Measurements from ENCODE around the gene ZNF507.
"Not testable (repeated sequence)": the region's sequence is repeated elsewhere in the genome, so short reads cannot be mapped to it uniquely, and the experiment has no call there.

Gene ZNF507

GRCh38 chr19:32367063-32367462 is 21.7 kb downstream of the ZNF507 start:
- no peak for DNase-seq (ENCODE audit: low read depth in 1 of 2, low spot score in 1 of 2)

- DNase-seq (ENCODE audit: low read depth in 1 of 2, low spot score in 1 of 2): no peak
Observed at GRCh38 chr19:32367948-32368536, 22.6 kb downstream of the ZNF507 start.

- no peak for DNase-seq (ENCODE audit: low read depth in 1 of 2, low spot score in 1 of 2)
Observed at GRCh38 chr19:32368787-32369186, 23.4 kb downstream of the ZNF507 start.

- DNase-seq (ENCODE audit: low read depth in 1 of 2, low spot score in 1 of 2): no peak
Observed at GRCh38 chr19:32372726-32373517, 27.5 kb downstream of the ZNF507 start.

- DNase-seq (ENCODE audit: low read depth in 1 of 2, low spot score in 1 of 2): no peak
Observed at GRCh38 chr19:32373585-32374295, 28.3 kb downstream of the ZNF507 start.

GRCh38 chr19:32374362-32374761 is 29.0 kb downstream of the ZNF507 start:
- not testable (repeated sequence) for DNase-seq (ENCODE audit: low read depth in 1 of 2, low spot score in 1 of 2)

- DNase-seq (ENCODE audit: low read depth in 1 of 2, low spot score in 1 of 2): not testable (repeated sequence)
Observed at GRCh38 chr19:32377088-32377487, 31.7 kb downstream of the ZNF507 start.

DNA sequence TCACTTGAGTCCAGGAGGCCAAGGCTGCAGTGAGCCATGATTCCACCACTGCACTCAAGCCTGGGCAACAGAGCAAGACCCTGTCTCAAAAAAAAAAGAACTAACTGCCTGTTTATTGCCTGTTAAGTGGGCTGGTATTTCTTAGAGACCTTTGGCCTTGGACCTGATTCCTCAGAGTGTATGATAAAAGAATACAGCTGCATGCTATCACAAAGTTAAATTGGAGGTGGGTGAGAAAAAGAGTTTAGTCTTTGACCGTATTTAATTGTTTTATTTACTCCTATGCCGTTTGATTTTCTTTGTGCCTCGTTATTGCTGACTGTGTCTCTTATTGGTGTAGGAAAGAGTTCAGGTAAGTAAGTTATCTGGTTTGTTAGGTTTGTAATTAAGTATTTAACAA is 34.9 kb downstream of the ZNF507 start:
- DNase-seq (ENCODE audit: low read depth in 1 of 2, low spot score in 1 of 2): no peak

DNA sequence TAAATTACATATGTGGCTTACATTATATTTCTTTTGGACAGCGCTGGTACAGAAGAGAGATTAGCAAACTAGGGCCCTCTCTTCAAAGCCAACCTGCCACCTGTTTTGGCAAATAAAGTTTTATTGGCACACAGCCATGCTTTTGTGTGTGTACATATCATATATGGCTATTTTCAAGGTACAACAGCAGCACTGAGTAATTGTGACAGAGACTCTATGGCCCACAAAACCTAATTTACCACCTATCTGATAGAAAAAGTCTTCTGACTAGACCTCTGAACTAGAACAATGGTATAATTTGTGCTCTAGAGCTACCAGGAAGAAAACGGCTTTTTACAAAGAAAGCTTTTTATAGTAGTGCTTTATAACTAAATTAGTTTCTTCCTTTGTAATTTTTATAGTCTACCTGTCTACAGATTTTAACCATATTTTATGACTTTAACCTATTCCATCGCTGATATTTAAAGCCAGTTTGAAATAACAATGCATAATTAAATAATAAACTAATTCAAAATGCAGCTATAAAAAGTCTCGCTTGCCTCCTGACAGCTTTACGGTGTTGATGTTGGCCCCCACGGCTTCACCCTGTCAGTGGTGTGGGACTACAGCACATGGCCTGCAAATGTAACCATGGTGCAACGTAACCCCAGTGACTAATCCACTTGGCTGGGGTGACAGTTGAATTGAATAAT is 42.4 kb downstream of the ZNF507 start:
- DNase-seq (ENCODE audit: low read depth in 1 of 2, low spot score in 1 of 2): no peak

GRCh38 chr19:32388393-32388855 is 43.0 kb downstream of the ZNF507 start:
- no peak for DNase-seq (ENCODE audit: low read depth in 1 of 2, low spot score in 1 of 2)

DNA sequence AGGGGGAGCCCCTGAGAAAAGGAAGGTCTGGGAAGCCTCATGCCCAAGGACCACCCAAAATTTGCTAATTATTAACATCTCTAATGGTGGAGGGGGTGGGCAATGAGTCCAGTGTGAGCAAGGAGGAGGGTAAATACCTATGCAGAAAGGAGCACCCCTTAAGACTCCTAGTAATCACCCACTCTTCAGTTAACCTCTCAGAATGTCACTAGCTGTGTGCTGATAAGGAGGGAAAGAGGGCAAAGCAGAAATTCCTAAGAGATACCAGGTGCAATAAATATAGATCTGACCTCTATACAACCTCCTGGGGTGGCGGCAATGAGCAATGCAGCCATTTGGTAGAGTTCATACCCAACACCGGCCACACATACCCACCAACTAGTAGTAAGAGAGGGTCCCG is 47.5 kb downstream of the ZNF507 start:
- DNase-seq (ENCODE audit: low read depth in 1 of 2, low spot score in 1 of 2): no peak

DNA sequence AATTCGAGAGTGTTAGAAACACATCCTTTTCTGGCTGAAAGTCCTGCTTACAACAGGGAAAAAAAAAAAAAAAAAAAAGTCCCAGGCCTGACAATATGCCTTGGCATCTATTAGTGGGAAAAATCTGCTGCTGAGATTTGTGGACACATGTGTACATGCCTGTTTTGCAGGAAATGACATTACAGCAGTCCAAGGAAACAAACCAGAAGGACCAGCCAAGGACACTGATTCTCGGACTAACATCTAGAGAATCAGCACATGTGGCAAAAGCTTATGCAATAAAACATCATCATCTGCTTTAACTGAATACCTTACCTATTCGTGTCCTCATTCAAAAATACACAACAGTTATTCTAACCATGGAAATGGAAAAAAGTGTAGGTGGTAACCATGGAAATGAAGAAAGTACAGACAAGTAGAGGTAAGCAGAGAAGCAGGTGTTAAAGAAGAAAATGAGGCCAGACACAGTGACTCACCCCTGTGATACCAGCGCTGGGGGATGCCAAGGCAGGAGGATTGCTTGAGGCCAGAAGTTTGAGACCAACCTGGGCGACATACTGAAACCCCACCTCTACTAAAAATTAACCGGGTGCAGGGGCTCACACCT is 50.7 kb downstream of the ZNF507 start:
- no peak for DNase-seq (ENCODE audit: low read depth in 1 of 2, low spot score in 1 of 2)

DNA sequence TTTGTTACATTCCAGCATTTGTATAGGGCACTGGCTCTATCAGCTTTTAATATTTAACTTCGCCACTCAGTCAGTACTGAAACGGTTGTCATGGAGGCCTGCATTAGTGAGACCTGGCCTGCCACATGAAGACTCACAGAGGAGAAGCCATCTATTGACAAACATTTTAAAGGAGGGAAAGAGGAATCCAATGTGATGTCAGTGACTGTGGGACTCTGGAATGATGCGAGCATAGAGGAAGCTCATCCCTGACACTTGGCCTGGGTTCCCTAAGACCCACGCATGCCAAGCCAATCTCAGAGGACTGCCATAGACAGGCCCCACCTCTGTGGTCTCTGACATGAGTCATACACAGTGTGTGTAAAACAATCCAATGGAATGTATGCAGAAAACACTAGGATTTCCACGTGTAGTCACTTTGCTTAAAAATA is 52.3 kb downstream of the ZNF507 start:
- DNase-seq (ENCODE audit: low read depth in 1 of 2, low spot score in 1 of 2): no peak

DNA sequence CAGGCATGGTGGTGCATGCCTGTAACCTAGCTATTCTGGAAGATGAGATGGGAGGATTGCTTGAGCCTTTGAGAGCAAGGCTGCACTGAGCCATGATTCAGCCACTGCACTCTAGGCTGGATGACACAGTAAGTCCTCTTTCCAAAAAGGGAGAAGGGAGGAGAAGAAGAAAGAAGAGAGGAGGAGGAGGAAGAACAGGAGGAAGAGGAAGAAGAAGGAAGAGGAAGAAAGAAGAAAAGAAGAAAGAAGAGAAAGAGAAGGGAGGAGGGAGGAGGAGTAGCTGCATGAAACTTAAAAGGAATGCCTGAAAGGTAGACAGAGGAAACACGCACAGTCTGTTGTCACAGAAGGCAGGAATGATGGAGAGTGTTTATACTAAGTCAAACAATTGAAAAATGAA is 56.6 kb downstream of the ZNF507 start:
- DNase-seq (ENCODE audit: low read depth in 1 of 2, low spot score in 1 of 2): no peak

- no peak for DNase-seq (ENCODE audit: low read depth in 1 of 2, low spot score in 1 of 2)
Observed at GRCh38 chr19:32403291-32403995, 58.0 kb downstream of the ZNF507 start.

- DNase-seq (ENCODE audit: low read depth in 1 of 2, low spot score in 1 of 2): no peak
Observed at GRCh38 chr19:32404213-32404932, 59.0 kb downstream of the ZNF507 start.

GRCh38 chr19:32404933-32405430 is 59.6 kb downstream of the ZNF507 start:
- no peak for DNase-seq (ENCODE audit: low read depth in 1 of 2, low spot score in 1 of 2)

- peak; percentile 89 for DNase-seq (ENCODE audit: low read depth in 1 of 2, low spot score in 1 of 2)
Observed at GRCh38 chr19:32405431-32406160, 60.2 kb downstream of the ZNF507 start, which contains the start of gene DPY19L3. Gene DPY19L3, plus strand, starts transcription at chr19:32405770. Its CDS starts 2,484 bp downstream, at chr19:32408254.
